Measurements from ENCODE around the gene PCDHGC3.
A peak's percentile ranks its signal among the peaks of the same experiment; 100 is the strongest.
"Not testable (repeated sequence)": the region's sequence is repeated elsewhere in the genome, so short reads cannot be mapped to it uniquely, and the experiment has no call there.

Gene PCDHGC3

GRCh38 chr5:141475625-141476131 lies at the start of gene PCDHGC3:
TSS of gene PCDHGC3 (plus strand) at chr5:141475966. CDS start at chr5:141476117, 151 bp downstream.
- DNase-seq: peak; percentile 88

GRCh38 chr5:141427783-141428426 lies 47.9 kb upstream of the PCDHGC3 start:
- DNase-seq: no peak

GRCh38 chr5:141430332-141431113 lies 45.2 kb upstream of the PCDHGC3 start, which contains the start of gene PCDHGA12:
TSS of gene PCDHGA12 (plus strand) at chr5:141430507. CDS start at chr5:141430760, 253 bp downstream.
- no peak for DNase-seq

- no peak for DNase-seq
Observed at GRCh38 chr5:141431286-141431685, 44.5 kb upstream of the PCDHGC3 start.

- not testable (repeated sequence) for DNase-seq
Observed at GRCh38 chr5:141432308-141432707, 43.5 kb upstream of the PCDHGC3 start.

GRCh38 chr5:141432726-141433125 lies 43.0 kb upstream of the PCDHGC3 start:
- DNase-seq: not testable (repeated sequence)

- no peak for DNase-seq
Observed at GRCh38 chr5:141434006-141434405, 41.8 kb upstream of the PCDHGC3 start.

GRCh38 chr5:141437221-141437620 lies 38.5 kb upstream of the PCDHGC3 start:
- DNase-seq: no peak

- DNase-seq: no peak
Observed at GRCh38 chr5:141439411-141440141, 36.2 kb upstream of the PCDHGC3 start.

- DNase-seq: no peak
Observed at GRCh38 chr5:141440341-141440740, 35.4 kb upstream of the PCDHGC3 start.

- DNase-seq: no peak
Observed at GRCh38 chr5:141441571-141442170, 34.1 kb upstream of the PCDHGC3 start.

- DNase-seq: no peak
Observed at GRCh38 chr5:141465351-141465750, 10.4 kb upstream of the PCDHGC3 start.

GRCh38 chr5:141476132-141476911 lies 556 bp downstream of the PCDHGC3 start:
- peak; percentile 54 for DNase-seq

- DNase-seq: no peak
Observed at GRCh38 chr5:141477044-141477575, 1.3 kb downstream of the PCDHGC3 start.

GRCh38 chr5:141477815-141478214 lies 2.0 kb downstream of the PCDHGC3 start:
- no peak for DNase-seq

- no peak for DNase-seq
Observed at GRCh38 chr5:141478321-141478945, 2.7 kb downstream of the PCDHGC3 start.

- DNase-seq: peak in 1 of 2 experiments; percentile 6
Observed at GRCh38 chr5:141479776-141480175, 4.0 kb downstream of the PCDHGC3 start.

GRCh38 chr5:141483902-141484301 lies 8.1 kb downstream of the PCDHGC3 start:
- no peak for DNase-seq

GRCh38 chr5:141484310-141484640 lies 8.5 kb downstream of the PCDHGC3 start:
- no peak for DNase-seq

- DNase-seq: no peak
Observed at GRCh38 chr5:141484641-141485311, 9.0 kb downstream of the PCDHGC3 start, which contains the start of gene PCDHGC4. TSS of gene PCDHGC4 (plus strand) at chr5:141485030. CDS start at chr5:141485174, 144 bp downstream.
